ENCODE results near the gene LY6G6D.

Gene LY6G6D

DNA sequence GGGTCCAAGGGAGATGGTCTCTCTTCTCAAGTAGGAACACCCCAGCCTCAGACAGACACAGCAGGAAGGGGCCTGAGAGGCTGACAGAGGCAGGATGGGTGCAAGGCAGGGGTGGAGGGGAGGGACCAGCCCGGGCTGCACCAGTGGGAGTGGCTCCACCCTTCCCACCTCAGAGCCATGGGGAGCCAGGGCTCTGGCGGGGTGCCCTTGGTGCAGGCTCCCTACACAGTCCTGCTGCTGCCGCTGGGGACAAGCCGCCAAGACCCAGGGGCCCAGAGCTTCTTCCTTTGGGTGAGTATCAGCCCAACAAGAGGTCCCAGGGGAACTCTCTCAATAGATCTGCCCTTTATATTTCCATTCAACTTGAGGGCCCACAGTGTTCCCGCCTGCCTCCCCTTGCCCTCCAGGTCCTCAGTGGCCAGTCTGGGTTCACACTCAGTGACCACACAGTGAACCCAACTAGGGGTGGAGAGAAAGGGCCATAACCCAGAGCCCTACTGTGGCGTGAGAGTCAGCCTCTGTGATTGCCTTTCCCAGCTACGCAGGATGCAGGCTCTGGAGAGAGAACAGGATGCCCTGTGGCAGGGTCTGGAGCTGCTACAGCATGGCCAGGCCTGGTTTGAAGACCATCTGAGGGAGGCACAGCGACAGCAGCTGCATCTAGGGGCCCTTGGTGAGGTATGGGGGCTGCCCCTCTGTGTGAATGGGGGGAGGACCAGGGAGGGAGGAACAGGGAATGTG lies 47.9 kb downstream of the LY6G6D start:
- Histone ChIP-seq H3K4me3 (ENCODE audit: low read depth, low read length, poor library complexity, severe bottlenecking) (no peak overlapping the region), H3K36me3 (ENCODE audit: insufficient read depth, low read length) (peaks cover 67% of the 10 kb centered on the region), H3K9me3 (ENCODE audit: low read length) (no peaks in the 10 kb centered on the region), H3K79me2 (ENCODE audit: insufficient read depth, low read length) (no peaks in the 10 kb centered on the region), H3K4me2 (ENCODE audit: low read length) (no peak overlapping the region), H4K20me1 (ENCODE audit: insufficient read depth, low read length) (no peaks in the 10 kb centered on the region), H3K9me2 (ENCODE audit: low read depth, low read length) (no peaks in the 10 kb centered on the region), H3K4me1 (ENCODE audit: insufficient read depth, low read length, severe bottlenecking) (no peaks in the 10 kb centered on the region), H3K27me3 (ENCODE audit: insufficient read depth, low read length) (no peaks in the 10 kb centered on the region), H2AFZ (ENCODE audit: low read length) (no peak overlapping the region), H3F3A (ENCODE audit: insufficient read depth, low read length) (no peaks in the 10 kb centered on the region), H3K9ac (ENCODE audit: low read length) (no peak overlapping the region), H3K27ac (ENCODE audit: low read depth, low read length, poor library complexity, severe bottlenecking) (no peak overlapping the region)
- TF ChIP-seq EZH2 (IDR thresholded peaks at IDR 0.05; ENCODE audit: borderline replicate concordance, low read length) (no peak), CTCF (IDR thresholded peaks at IDR 0.05; ENCODE audit: low read length) (no peak)

DNA sequence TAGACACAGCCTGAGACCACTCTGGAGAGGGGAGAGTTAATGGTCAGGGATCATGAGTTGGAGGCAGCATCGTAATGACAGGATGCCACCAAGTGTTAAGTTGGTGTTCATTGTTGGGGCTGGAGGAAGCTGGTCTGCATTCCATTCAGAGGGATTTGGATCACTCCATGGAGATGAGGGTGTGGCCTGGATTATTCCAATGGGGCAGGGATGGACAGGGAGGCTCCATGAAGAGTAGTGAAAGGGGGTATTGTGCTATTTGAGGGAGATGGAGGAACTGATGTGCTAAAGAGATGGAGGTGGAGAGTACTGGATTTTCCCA lies 48.4 kb downstream of the LY6G6D start:
- Histone ChIP-seq H3F3A (ENCODE audit: insufficient read depth, low read length) (no peaks in the 10 kb centered on the region), H3K4me1 (ENCODE audit: insufficient read depth, low read length, severe bottlenecking) (no peaks in the 10 kb centered on the region), H3K27me3 (ENCODE audit: insufficient read depth, low read length) (no peaks in the 10 kb centered on the region), H3K4me2 (ENCODE audit: low read length) (no peak overlapping the region), H2AFZ (ENCODE audit: low read length) (no peak overlapping the region), H3K4me3 (ENCODE audit: low read depth, low read length, poor library complexity, severe bottlenecking) (no peak overlapping the region), H3K79me2 (ENCODE audit: insufficient read depth, low read length) (no peaks in the 10 kb centered on the region), H4K20me1 (ENCODE audit: insufficient read depth, low read length) (no peaks in the 10 kb centered on the region), H3K9ac (ENCODE audit: low read length) (no peak overlapping the region), H3K9me3 (ENCODE audit: low read length) (no peaks in the 10 kb centered on the region), H3K36me3 (ENCODE audit: insufficient read depth, low read length) (peaks cover 61% of the 10 kb centered on the region), H3K9me2 (ENCODE audit: low read depth, low read length) (no peaks in the 10 kb centered on the region), H3K27ac (ENCODE audit: low read depth, low read length, poor library complexity, severe bottlenecking) (no peak overlapping the region)
- TF ChIP-seq EZH2 (IDR thresholded peaks at IDR 0.05; ENCODE audit: borderline replicate concordance, low read length) = no peak
- no peak for TF ChIP-seq CTCF (IDR thresholded peaks at IDR 0.05; ENCODE audit: low read length)

GRCh38 chr6:31764198-31764597 lies 49.0 kb downstream of the LY6G6D start:
- no peak overlapping the region for H3K4me2 ChIP-seq (ENCODE audit: low read length)

More at GRCh38 chr6:31764198-31764597, 49.0 kb downstream of the LY6G6D start:
- TF ChIP-seq EZH2 (IDR thresholded peaks at IDR 0.05; ENCODE audit: borderline replicate concordance, low read length) (no peak), CTCF (IDR thresholded peaks at IDR 0.05; ENCODE audit: low read length) (no peak)
- Histone ChIP-seq H3K36me3 (ENCODE audit: insufficient read depth, low read length) (peaks cover 55% of the 10 kb centered on the region), H3K27ac (ENCODE audit: low read depth, low read length, poor library complexity, severe bottlenecking) (no peak overlapping the region), H3K27me3 (ENCODE audit: insufficient read depth, low read length) (no peaks in the 10 kb centered on the region), H2AFZ (ENCODE audit: low read length) (no peak overlapping the region), H3K9me3 (ENCODE audit: low read length) (no peaks in the 10 kb centered on the region), H3F3A (ENCODE audit: insufficient read depth, low read length) (no peaks in the 10 kb centered on the region), H3K9me2 (ENCODE audit: low read depth, low read length) (no peaks in the 10 kb centered on the region), H3K9ac (ENCODE audit: low read length) (no peak overlapping the region), H3K4me1 (ENCODE audit: insufficient read depth, low read length, severe bottlenecking) (no peaks in the 10 kb centered on the region), H3K4me3 (ENCODE audit: low read depth, low read length, poor library complexity, severe bottlenecking) (no peak overlapping the region), H4K20me1 (ENCODE audit: insufficient read depth, low read length) (no peaks in the 10 kb centered on the region), H3K79me2 (ENCODE audit: insufficient read depth, low read length) (no peaks in the 10 kb centered on the region)

All from OCI-LY1 (cell line).